Measurements from ENCODE around the gene C17orf113. TPM values are rescaled to one million over a fixed set of nuclear protein-coding genes. Genes with fewer than 3 reads are reported as not detected.

C17orf113 gene
- total and polyA plus RNA-seq, 4 donors = 0.12 to 0.17 (median 0.14) TPM; not detected in 1

GRCh38 chr17:42027590-42027889, 22.9 kb downstream of the C17orf113 start:
- TF ChIP-seq FOXA1 (IDR thresholded peaks at IDR 0.05) (no peak), YY1 (IDR thresholded peaks at IDR 0.05) (no peak), NR2F2 (IDR thresholded peaks at IDR 0.05) (no peak), REST (IDR thresholded peaks at IDR 0.05) (no peak), FOXA2 (IDR thresholded peaks at IDR 0.05) (no peak), ZBTB33 (IDR thresholded peaks at IDR 0.05) (no peak), RXRA (IDR thresholded peaks at IDR 0.05) (no peak), CTCF (IDR thresholded peaks at IDR 0.05; ENCODE audit: low read depth, low read length, missing input control) (no peak), EGR1 (IDR thresholded peaks at IDR 0.05; ENCODE audit: low read depth in 2 of 2) (no peak), SP1 (IDR thresholded peaks at IDR 0.05) (no peak), GABPA (IDR thresholded peaks at IDR 0.05 in 1 of 2, conservative IDR thresholded peaks at IDR 0.05 in 1 of 2) (no peak), RAD21 (IDR thresholded peaks at IDR 0.05) (no peak), TAF1 (conservative IDR thresholded peaks at IDR 0.05) (no peak), JUND (IDR thresholded peaks at IDR 0.05) (no peak), ATF3 (IDR thresholded peaks at IDR 0.05) (no peak), MAX (IDR thresholded peaks at IDR 0.05) (no peak), HNF4A (conservative IDR thresholded peaks at IDR 0.05) (no peak), HNF4G (IDR thresholded peaks at IDR 0.05) (no peak)
- WGBS = 86% methylated on average over 5 of the region's 5 CpGs

More at GRCh38 chr17:42027590-42027889, 22.9 kb downstream of the C17orf113 start:
- no peak overlapping the region for H3K4me3 ChIP-seq (ENCODE audit: low read depth in 1 of 3, low read length in 3 of 3)
- no peak overlapping the region for H3K9ac ChIP-seq (ENCODE audit: low read depth in 1 of 2, low read length in 2 of 2)
- H3K27ac ChIP-seq (ENCODE audit: low read depth in 1 of 2, low read length in 2 of 2) = no peak overlapping the region
- no peak for DNase-seq (ENCODE audit: low spot score)
- peaks cover 14 to 35% (median 29%) of the 10 kb centered on the region in 4 donors for H3K4me1 ChIP-seq (ENCODE audit: control insufficient read depth in 4 of 4, insufficient read depth in 4 of 4, low read length in 3 of 4)
- peaks cover 0 to 3% (median 3%) of the 10 kb centered on the region in 4 donors for H3K36me3 ChIP-seq (ENCODE audit: control insufficient read depth in 4 of 4, insufficient read depth in 3 of 4, low read depth in 1 of 4, low read length in 3 of 4)
- H3K9me3 ChIP-seq (ENCODE audit: control insufficient read depth in 4 of 4, low read length in 3 of 4) = no peaks in the 10 kb centered on the region
- no peaks in the 10 kb centered on the region for H3K27me3 ChIP-seq (ENCODE audit: control insufficient read depth in 4 of 4, insufficient read depth in 4 of 4, low read length in 3 of 4)

Data from liver (tissue), 9 donors.